GM12865 (cell line): ENCODE measurements around the gene CCDC71L.

Experiments used
- DNase-seq: peaks from one replicate; pipeline ENCODE4 v3.0.0; 2010; ENCODE audit warnings: low read depth
- H3K4me3 ChIP-seq: 2 replicates; pipeline ENCODE4 v1.5.1; 2011; ENCODE audit warnings: mild to moderate bottlenecking, low read depth, low read length, control low read depth
- TF ChIP-seq, protein P1 (sequence below): IDR thresholded peaks from 2 replicates; pipeline ENCODE4 v1.5.1; 2011; ENCODE audit warnings: low read length, control low read depth, low read depth, inconsistent platforms; ENCODE audit not compliant: insufficient read depth; ENCODE audit errors: missing control alignments

Gene CCDC71L

DNA sequence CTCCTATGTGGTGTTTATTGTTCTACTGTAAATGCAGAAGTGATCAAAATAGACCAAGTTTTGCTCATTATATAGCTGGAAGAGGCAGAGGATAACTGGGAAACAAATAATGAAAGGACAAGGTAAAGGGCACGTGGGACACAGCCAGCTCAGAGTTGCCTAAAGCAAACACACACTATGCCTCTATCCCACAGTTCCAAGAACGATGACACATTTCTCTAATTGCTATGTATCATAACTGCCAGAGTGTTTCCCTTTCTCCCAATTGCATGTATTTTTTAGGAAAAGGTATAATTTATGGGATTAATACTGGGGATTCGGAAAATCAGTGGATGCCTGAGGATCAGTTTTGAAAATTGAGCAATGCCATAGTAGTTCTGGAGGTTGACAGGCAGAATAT, 49.0 kb downstream of the CCDC71L start:
- no peak for DNase-seq
- TF ChIP-seq, protein P1, sequence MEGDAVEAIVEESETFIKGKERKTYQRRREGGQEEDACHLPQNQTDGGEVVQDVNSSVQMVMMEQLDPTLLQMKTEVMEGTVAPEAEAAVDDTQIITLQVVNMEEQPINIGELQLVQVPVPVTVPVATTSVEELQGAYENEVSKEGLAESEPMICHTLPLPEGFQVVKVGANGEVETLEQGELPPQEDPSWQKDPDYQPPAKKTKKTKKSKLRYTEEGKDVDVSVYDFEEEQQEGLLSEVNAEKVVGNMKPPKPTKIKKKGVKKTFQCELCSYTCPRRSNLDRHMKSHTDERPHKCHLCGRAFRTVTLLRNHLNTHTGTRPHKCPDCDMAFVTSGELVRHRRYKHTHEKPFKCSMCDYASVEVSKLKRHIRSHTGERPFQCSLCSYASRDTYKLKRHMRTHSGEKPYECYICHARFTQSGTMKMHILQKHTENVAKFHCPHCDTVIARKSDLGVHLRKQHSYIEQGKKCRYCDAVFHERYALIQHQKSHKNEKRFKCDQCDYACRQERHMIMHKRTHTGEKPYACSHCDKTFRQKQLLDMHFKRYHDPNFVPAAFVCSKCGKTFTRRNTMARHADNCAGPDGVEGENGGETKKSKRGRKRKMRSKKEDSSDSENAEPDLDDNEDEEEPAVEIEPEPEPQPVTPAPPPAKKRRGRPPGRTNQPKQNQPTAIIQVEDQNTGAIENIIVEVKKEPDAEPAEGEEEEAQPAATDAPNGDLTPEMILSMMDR = no peak
- H3K4me3 ChIP-seq = no peak overlapping the region

DNA sequence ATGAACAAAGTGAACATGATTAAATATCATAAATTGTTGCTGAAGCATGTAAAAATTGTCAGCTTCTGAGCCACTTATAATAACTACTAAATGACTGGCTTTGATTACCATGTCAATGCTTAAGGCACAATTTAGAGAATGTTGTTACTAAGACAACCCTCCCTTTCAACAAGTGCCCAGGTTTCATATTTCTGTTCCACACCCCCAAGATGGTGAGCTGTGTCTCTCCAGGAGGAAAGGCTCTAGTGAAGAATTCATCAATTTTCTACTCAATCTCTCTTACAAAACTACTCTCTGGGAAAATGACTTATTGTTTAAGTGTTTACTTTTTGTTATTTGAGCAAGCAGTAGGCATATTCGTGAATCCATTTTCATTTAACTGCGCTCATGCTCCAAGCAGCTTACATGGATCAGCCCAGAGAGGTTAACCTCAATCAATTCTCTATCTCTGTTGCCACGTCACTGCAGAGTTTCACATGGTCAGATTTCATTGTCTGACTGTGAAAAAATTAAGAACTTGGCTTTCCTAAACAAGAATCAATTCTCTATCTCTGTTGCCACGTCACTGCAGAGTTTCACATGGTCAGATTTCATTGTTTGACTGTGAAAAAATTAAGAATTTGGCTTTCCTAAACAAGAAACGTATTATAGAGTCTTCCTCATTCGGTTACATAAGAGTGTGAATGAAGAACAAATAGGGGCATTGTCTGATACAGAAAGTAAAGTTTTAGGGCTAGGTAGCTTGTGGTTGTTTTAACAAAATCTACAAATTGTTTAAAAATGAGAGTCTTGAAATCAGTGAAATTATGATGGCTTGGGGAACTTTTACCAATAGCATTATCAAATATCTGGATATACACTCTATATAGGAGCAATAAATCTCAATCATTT, 49.7 kb downstream of the CCDC71L start:
- H3K4me3 ChIP-seq = no peak overlapping the region
- DNase-seq = peak; percentile 41
- TF ChIP-seq, protein P1 = no peak

DNA sequence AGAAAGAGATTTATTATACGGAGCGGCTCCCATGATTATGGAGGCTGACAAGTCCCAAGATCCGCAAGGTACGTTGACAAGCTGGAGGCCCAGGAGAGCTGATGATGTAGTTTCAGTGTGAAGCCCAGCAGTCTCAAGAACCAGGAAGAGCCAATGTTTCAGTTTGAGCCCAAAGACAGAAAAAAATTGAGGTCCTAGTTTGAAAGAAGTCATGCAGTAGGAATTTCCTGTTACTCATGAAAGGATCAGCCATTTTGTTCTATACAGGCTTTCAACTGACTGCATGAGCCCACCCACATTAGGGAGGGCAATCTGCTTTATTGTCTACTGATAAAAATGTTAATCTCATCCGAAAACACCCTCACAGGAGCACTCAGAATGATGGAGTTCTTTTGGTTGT, 51.5 kb downstream of the CCDC71L start:
- TF ChIP-seq, protein P1 = no peak
- no peak for DNase-seq
- H3K4me3 ChIP-seq = no peak overlapping the region

DNA sequence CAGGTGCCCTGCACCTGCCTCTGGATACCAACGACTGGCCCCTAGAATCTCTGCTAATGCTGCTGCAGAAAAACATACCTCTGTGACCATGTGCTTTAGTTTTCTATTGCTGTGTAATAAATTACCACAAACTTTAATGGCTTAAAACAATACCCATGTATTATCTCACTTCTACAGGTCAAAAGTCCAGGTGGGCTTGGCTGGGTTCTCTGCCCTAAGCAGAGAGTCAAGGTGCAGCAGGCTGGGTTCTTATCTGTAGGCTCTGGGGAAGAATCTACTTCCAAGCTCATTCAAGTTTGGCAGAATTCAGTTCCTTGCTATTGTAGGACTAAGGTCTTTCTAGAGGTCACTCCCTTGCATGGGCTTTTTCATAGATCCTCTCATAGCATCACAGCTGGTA, 52.3 kb downstream of the CCDC71L start:
- no peak for DNase-seq
- H3K4me3 ChIP-seq = no peak overlapping the region
- TF ChIP-seq, protein P1 = no peak
